ENCODE results near the gene ACTR3. TPM values are rescaled to one million over a fixed set of nuclear protein-coding genes. Genes with fewer than 3 reads are reported as not detected.

The ACTR3 gene
- total RNA-seq, 4 donors from 2014 or later, result 80.0 to 124 (median 101) TPM

DNA sequence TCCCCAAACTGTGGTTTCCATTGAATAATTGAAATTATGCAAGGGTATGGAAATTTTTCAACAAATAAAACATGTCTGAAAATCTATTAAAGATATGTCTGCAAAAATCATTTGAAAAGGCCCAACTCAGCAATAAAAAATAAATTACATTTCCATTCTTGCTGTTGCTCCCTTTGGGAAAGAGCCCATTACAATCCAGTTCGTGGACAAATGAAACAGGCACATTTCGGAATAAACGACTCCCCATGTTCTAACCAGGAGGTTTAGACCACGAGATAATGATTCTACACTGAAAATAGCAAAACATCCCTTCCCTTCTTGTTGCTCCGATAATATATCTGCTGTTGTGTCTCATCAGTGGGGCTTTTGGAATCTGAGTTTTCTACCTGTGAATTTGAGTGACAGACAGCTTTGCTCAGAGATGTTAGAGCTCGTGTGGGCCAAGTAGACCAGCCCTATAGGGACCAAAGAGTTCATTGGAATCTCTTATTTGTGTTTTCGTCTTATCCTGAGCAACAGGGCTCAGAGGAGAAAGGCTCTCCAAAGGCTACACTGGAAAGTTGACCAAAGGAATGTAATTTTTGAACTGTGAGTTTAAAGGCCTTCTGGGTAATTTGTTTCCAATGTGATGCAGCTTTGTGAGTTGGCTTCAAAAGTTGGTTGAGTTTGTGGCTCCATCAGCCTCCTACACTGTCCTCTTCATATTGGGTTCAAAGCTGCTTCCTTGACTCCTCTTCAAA, 119.5 kb downstream of the ACTR3 start:
- H3K27me3 ChIP-seq, result no peaks in the 10 kb centered on the region
- TF ChIP-seq, protein P1, sequence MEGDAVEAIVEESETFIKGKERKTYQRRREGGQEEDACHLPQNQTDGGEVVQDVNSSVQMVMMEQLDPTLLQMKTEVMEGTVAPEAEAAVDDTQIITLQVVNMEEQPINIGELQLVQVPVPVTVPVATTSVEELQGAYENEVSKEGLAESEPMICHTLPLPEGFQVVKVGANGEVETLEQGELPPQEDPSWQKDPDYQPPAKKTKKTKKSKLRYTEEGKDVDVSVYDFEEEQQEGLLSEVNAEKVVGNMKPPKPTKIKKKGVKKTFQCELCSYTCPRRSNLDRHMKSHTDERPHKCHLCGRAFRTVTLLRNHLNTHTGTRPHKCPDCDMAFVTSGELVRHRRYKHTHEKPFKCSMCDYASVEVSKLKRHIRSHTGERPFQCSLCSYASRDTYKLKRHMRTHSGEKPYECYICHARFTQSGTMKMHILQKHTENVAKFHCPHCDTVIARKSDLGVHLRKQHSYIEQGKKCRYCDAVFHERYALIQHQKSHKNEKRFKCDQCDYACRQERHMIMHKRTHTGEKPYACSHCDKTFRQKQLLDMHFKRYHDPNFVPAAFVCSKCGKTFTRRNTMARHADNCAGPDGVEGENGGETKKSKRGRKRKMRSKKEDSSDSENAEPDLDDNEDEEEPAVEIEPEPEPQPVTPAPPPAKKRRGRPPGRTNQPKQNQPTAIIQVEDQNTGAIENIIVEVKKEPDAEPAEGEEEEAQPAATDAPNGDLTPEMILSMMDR (IDR thresholded peaks at IDR 0.05), result no peak
- TF ChIP-seq POLR2A (IDR thresholded peaks at IDR 0.05), result no peak
- H3K9me3 ChIP-seq, result no peaks in the 10 kb centered on the region
- no peaks in the 10 kb centered on the region for H3K4me1 ChIP-seq
- no peak for DNase-seq
- no peak overlapping the region for H3K27ac ChIP-seq
- H3K36me3 ChIP-seq, result no peaks in the 10 kb centered on the region
- H3K4me3 ChIP-seq, result no peak overlapping the region

DNA sequence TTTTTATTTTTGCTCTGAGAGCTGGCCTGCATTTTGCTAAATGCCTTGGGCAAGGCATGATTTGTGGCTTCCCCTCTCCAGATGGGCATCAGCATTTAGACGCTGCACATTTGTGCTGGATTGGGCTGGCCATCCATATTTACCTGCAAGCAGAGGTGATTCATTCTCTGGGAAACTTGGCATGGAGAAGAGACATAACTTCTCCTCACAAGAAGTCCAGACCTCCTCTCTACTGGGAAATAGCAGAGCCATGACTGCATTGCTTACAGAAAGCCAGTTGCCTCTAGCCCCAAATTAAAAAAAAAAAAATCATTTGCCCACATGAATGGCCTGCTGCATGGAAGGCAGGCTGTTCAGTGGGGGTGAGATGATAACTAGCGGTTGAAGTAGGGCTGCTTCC, 120.1 kb downstream of the ACTR3 start:
- Histone ChIP-seq H3K27ac (no peak overlapping the region), H3K36me3 (no peaks in the 10 kb centered on the region), H3K9me3 (no peaks in the 10 kb centered on the region), H3K4me1 (no peaks in the 10 kb centered on the region), H3K4me3 (no peak overlapping the region), H3K27me3 (no peaks in the 10 kb centered on the region)
- DNase-seq, result no peak
- TF ChIP-seq, protein P1 (IDR thresholded peaks at IDR 0.05), result no peak
- no peak for TF ChIP-seq POLR2A (IDR thresholded peaks at IDR 0.05)

DNA sequence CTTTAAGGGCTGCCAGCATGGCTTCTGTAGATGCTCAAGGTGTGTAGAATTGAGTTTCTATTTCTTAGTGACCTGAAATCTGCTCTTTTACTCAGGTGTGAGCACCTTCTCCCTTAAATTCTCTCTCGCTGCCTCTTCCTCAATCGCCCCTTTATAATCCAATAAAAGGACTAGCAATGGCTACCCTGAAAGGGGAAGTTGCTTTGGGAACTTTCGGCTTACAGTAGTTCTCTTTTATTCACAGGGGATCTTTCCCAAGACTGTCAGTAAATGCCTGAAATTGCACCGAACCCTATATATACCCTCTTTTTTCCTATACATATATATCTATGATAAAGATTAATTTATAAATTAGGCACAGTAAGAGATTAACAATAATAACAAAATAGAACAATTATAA, 121.8 kb downstream of the ACTR3 start:
- Histone ChIP-seq H3K4me3 (no peak overlapping the region), H3K9me3 (no peaks in the 10 kb centered on the region), H3K36me3 (no peaks in the 10 kb centered on the region), H3K4me1 (no peaks in the 10 kb centered on the region), H3K27ac (no peak overlapping the region), H3K27me3 (no peaks in the 10 kb centered on the region)
- TF ChIP-seq POLR2A (IDR thresholded peaks at IDR 0.05), result no peak
- TF ChIP-seq, protein P1 (IDR thresholded peaks at IDR 0.05), result no peak
- DNase-seq, result no peak

Small RNA genes within 50 kb of the gene (small RNA-seq; reads per million reads assigned to genes)
- 0 reads per million in 2 donors for gene RF00012

Other genes with a start within 250 kb of the ACTR3 start
- 100 to 1,000 TPM in 3 of 4 donors, 10 to 100 TPM in 1; 49.5 to 211 (median 153) TPM for gene SLC35F5, start 133.4 kb upstream of the ACTR3 start, total RNA-seq